Measurements from ENCODE around the gene ADGRV1. TPM values are rescaled to one million over a fixed set of nuclear protein-coding genes. Genes with fewer than 3 reads are reported as not detected.

ADGRV1 gene
- total RNA-seq, 4 donors from 2014 or later = 0.25 to 0.60 (median 0.56) TPM; not detected in 1

- TF ChIP-seq CTCF (IDR thresholded peaks at IDR 0.05) = no peak
- ATAC-seq (ENCODE audit: low FRiP score) (no peak), DNase-seq (ENCODE audit: low spot score) (no peak)
Observed at GRCh38 chr5:91128604-91129003, 570.0 kb downstream of the ADGRV1 start.

- DNase-seq (ENCODE audit: low spot score) (no peak), ATAC-seq (ENCODE audit: low FRiP score) (no peak)
- TF ChIP-seq CTCF (IDR thresholded peaks at IDR 0.05) = no peak
Observed at GRCh38 chr5:91129748-91130147, 571.2 kb downstream of the ADGRV1 start.

GRCh38 chr5:91130759-91131158, 572.2 kb downstream of the ADGRV1 start:
- DNase-seq (ENCODE audit: low spot score) (no peak), ATAC-seq (ENCODE audit: low FRiP score) (no peak)
- no peak for TF ChIP-seq CTCF (IDR thresholded peaks at IDR 0.05)

- ATAC-seq (ENCODE audit: low FRiP score) (no peak), DNase-seq (ENCODE audit: low spot score) (no peak)
- no peak for TF ChIP-seq CTCF (IDR thresholded peaks at IDR 0.05)
Observed at GRCh38 chr5:91132550-91132949, 574.0 kb downstream of the ADGRV1 start.

GRCh38 chr5:91133183-91133582, 574.6 kb downstream of the ADGRV1 start:
- no peak for TF ChIP-seq CTCF (IDR thresholded peaks at IDR 0.05)
- ATAC-seq (ENCODE audit: low FRiP score) (no peak), DNase-seq (ENCODE audit: low spot score) (no peak)

- no peak for TF ChIP-seq CTCF (IDR thresholded peaks at IDR 0.05)
- ATAC-seq (ENCODE audit: low FRiP score) (no peak), DNase-seq (ENCODE audit: low spot score) (no peak)
Observed at GRCh38 chr5:91135475-91136248, 577.1 kb downstream of the ADGRV1 start.

GRCh38 chr5:91136271-91136670, 577.7 kb downstream of the ADGRV1 start:
- DNase-seq (ENCODE audit: low spot score) = no peak
- ATAC-seq (ENCODE audit: low FRiP score) = no peak
- TF ChIP-seq CTCF (IDR thresholded peaks at IDR 0.05) = no peak

Measured in omental fat pad (tissue), 4 donors.